HL-60/S4 treated with retinoic acid at 250 ng/mL for 4 days and 3 days (cell line): ENCODE measurements around the gene GNL2.

ENCODE experiments used
- in situ Hi-C: fragments of 300-500 bp; cut with MboI; formaldehyde crosslinking; loops from 2 replicates; pipeline ENCODE4 v1.7.0; 2022; ENCODE audit warnings: low sequenced_read_pairs

GNL2 gene

GRCh38 chr1:37517569-37517968 is 78.2 kb downstream of the GNL2 start:
- in situ Hi-C loops, result no loop called here
